Mucosa of descending colon (tissue), 3 donors: Measurements from ENCODE around the gene SLC44A3. TPM values are rescaled to one million over a fixed set of nuclear protein-coding genes. Genes with fewer than 3 reads are reported as not detected.

Experiments used
- ATAC-seq: fragments of 200-7000 bp; cut with Tn5 transposase; one replicate; pipeline ENCODE4 v1.9.1; 2020; ENCODE audit warnings: mild to moderate bottlenecking, moderate library complexity
- DNase-seq, 3 donors: peaks; one replicate each; pipeline ENCODE4 v3.0.0-alpha.2; 2020
- H3K36me3 ChIP-seq: fragments of 200-600 bp; one replicate; pipeline ENCODE4 v1.8.0; 2021; ENCODE audit warnings: low read depth, mild to moderate bottlenecking
- H3K4me1 ChIP-seq: fragments of 200-600 bp; one replicate; pipeline ENCODE4 v1.8.0; 2021; ENCODE audit warnings: low read depth, mild to moderate bottlenecking
- H3K4me3 ChIP-seq: fragments of 200-600 bp; one replicate; pipeline ENCODE4 v1.8.0; 2021; ENCODE audit warnings: mild to moderate bottlenecking
- H3K9me3 ChIP-seq: fragments of 200-600 bp; one replicate; pipeline ENCODE4 v1.8.0; 2021; ENCODE audit warnings: mild to moderate bottlenecking
- intact Hi-C, 2 donors: fragments of 100-400 bp; cut with DNase I in 1 of 2; cut with micrococcal nuclease in 1 of 2; formaldehyde crosslinking; loops; one replicate each; pipeline versions ENCODE4 v1.11.0 to v1.11.1; 2022; cut with DNase I, micrococcal nuclease
- total RNA-seq, 3 donors: library from RNA; stranded (reverse); fragmentation: NEBNext Ultra II Directional in 2 of 3; extraction: Animal tissue kit (Norgen Biotek cat#: 25700) in 2 of 3; gene quantifications; one replicate each; pipeline versions ENCODE4 v1.2.1 to v1.2.4, GENCODE V29; 2021 to 2023
- TF ChIP-seq, protein P1 (sequence below): fragments of 200-600 bp; IDR thresholded peaks from one replicate; pipeline ENCODE4 v1.8.0; 2022; ENCODE audit warnings: antibody characterized with exemption, mild to moderate bottlenecking
- donor health status: DM: no; HTN: no; CAD: no; lungs with moderate emphysema.
- donor health status: DM: no; HTN: no; CAD: no.
- donor health status: DM: no; HTN: yes; CAD: no.

Gene SLC44A3
- total RNA-seq, 3 donors from 2014 or later: 37.4 to 89.1 (median 49.5) TPM

- Histone ChIP-seq H3K9me3 (no peaks in the 10 kb centered on the region), H3K4me3 (no peak overlapping the region), H3K4me1 (peaks cover 20% of the 10 kb centered on the region), H3K36me3 (no peaks in the 10 kb centered on the region)
- intact Hi-C loops: no loop called here
- ATAC-seq (peak; percentile 19), DNase-seq (no peak)
- TF ChIP-seq, protein P1, sequence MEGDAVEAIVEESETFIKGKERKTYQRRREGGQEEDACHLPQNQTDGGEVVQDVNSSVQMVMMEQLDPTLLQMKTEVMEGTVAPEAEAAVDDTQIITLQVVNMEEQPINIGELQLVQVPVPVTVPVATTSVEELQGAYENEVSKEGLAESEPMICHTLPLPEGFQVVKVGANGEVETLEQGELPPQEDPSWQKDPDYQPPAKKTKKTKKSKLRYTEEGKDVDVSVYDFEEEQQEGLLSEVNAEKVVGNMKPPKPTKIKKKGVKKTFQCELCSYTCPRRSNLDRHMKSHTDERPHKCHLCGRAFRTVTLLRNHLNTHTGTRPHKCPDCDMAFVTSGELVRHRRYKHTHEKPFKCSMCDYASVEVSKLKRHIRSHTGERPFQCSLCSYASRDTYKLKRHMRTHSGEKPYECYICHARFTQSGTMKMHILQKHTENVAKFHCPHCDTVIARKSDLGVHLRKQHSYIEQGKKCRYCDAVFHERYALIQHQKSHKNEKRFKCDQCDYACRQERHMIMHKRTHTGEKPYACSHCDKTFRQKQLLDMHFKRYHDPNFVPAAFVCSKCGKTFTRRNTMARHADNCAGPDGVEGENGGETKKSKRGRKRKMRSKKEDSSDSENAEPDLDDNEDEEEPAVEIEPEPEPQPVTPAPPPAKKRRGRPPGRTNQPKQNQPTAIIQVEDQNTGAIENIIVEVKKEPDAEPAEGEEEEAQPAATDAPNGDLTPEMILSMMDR: no peak
Observed at GRCh38 chr1:94817712-94818111, 2.4 kb upstream of the SLC44A3 start.

DNA sequence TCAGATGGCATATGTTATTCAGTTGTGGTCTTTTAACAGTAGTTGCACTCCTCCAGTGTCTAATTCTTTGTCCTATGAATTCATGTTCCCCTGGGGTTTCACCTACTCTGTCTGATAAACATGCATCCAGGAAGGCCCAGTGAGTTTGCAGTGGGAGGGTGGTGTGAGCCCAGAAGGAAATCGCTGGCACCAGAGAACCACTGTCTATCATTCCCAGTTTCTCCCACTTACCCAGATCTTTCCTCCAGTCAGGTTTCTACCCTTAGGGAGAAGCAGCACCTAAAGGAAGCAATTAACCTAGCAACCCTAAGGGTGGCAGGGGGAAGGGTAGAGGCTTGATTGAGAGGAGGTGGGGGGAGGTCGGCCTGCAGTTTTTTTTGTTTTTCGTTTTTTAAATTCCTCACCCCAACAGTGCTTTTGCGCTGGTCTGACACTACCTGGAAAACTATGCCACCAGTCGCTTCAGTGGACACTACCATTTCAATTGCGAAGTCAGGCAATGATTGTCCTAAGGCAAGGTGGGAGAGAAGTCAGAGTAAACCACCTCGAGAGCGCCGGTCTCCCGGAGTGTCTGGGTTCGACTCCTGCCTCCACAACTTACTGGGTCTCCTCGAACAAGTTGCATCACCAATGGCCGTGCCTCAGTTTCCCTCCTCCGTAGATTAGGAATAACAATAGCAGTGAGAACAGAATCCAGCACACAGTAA is 766 bp upstream of the SLC44A3 start:
- peak; percentile 27 for ATAC-seq
- Histone ChIP-seq H3K36me3 (no peaks in the 10 kb centered on the region), H3K9me3 (no peaks in the 10 kb centered on the region), H3K4me3 (peak overlapping the region; percentile 36), H3K4me1 (peaks cover 29% of the 10 kb centered on the region)
- intact Hi-C loops: no loop called here
- peak in 1 of 3 donors; percentile 35 for DNase-seq
- TF ChIP-seq, protein P1: no peak

- intact Hi-C loops: no loop called here
- Histone ChIP-seq H3K36me3 (no peaks in the 10 kb centered on the region), H3K4me3 (peak overlapping the region; percentile 36), H3K4me1 (peaks cover 29% of the 10 kb centered on the region), H3K9me3 (no peaks in the 10 kb centered on the region)
- peak; percentile 12 for ATAC-seq
- no peak for DNase-seq
- TF ChIP-seq, protein P1: no peak
Observed at GRCh38 chr1:94820936-94821335, 779 bp downstream of the SLC44A3 start.

- peak in 1 of 3 donors; percentile 22 for DNase-seq
- TF ChIP-seq, protein P1: no peak
- ATAC-seq: peak; percentile 31
- no peaks in the 10 kb centered on the region for H3K9me3 ChIP-seq
- no peak overlapping the region for H3K4me3 ChIP-seq
- H3K36me3 ChIP-seq: no peaks in the 10 kb centered on the region
- H3K4me1 ChIP-seq: peaks cover 29% of the 10 kb centered on the region
- intact Hi-C loops: no loop called here
Observed at GRCh38 chr1:94821636-94822305, 1.6 kb downstream of the SLC44A3 start.

DNA sequence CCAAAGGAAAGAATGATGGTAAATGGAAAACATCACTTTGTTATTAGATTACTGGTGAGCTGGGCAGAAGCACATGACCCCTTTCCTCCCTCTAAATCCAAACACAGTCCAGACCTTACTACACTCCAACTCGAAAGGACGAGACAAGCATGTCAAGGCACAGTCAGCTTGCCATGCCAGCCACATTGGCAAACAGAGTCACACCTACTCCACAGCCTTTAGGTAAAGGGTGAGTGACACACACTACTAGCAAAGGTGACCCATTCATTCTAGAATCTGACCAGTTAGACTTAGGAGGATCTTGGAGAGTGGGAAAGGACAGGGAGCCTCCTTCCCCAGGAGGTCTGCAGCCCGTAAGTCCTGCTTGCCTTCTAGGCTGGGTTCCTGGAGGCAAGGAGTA is 3.0 kb downstream of the SLC44A3 start:
- peaks cover 29% of the 10 kb centered on the region for H3K4me1 ChIP-seq
- intact Hi-C loops: no loop called here
- DNase-seq (peak in 1 of 3 donors; percentile 51), ATAC-seq (peak; percentile 35)
- peaks cover 4% of the 10 kb centered on the region for H3K36me3 ChIP-seq
- H3K9me3 ChIP-seq: no peaks in the 10 kb centered on the region
- H3K4me3 ChIP-seq: no peak overlapping the region
- TF ChIP-seq, protein P1: no peak
